ENCODE results near the gene TAF4. TPM values are rescaled to one million over a fixed set of nuclear protein-coding genes. Genes with fewer than 3 reads are reported as not detected.
A peak's percentile ranks its signal among the peaks of the same experiment; 100 is the strongest.
"Not testable (repeated sequence)": the region's sequence is repeated elsewhere in the genome, so short reads cannot be mapped to it uniquely, and the experiment has no call there.

The TAF4 gene
- total RNA-seq, 4 donors from 2014 or later: 18.9 to 93.5 (median 31.0) TPM

GRCh38 chr20:61982191-61982950 lies 83.3 kb downstream of the TAF4 start:
- Histone ChIP-seq H3K9me3 (no peaks in the 10 kb centered on the region), H3K27me3 (no peaks in the 10 kb centered on the region), H3K36me3 (peaks cover 0 to 17% (median 0%) of the 10 kb centered on the region in 3 donors), H3K4me3 (no peak overlapping the region), H3K27ac (no peak overlapping the region), H3K4me1 (no peaks in the 10 kb centered on the region)
- no peak for TF ChIP-seq POLR2A (IDR thresholded peaks at IDR 0.05)
- TF ChIP-seq CTCF (IDR thresholded peaks at IDR 0.05): no peak
- DNase-seq: no peak

GRCh38 chr20:61981691-61982090 lies 84.0 kb downstream of the TAF4 start:
- H3K9me3 ChIP-seq, H3K27ac ChIP-seq, H3K4me1 ChIP-seq, H3K4me3 ChIP-seq, DNase-seq, H3K27me3 ChIP-seq: not testable (repeated sequence)
- peaks cover 0 to 13% (median 0%) of the 10 kb centered on the region in 3 donors for H3K36me3 ChIP-seq

- TF ChIP-seq POLR2A (IDR thresholded peaks at IDR 0.05): no peak
- peak; percentile 7 to 42 (median 38) for TF ChIP-seq CTCF (IDR thresholded peaks at IDR 0.05)
- H3K27me3 ChIP-seq: no peaks in the 10 kb centered on the region
- H3K9me3 ChIP-seq: no peaks in the 10 kb centered on the region
- H3K36me3 ChIP-seq: peaks cover 0 to 19% (median 0%) of the 10 kb centered on the region in 3 donors
- no peaks in the 10 kb centered on the region for H3K4me1 ChIP-seq
- H3K4me3 ChIP-seq: no peak overlapping the region
- no peak overlapping the region for H3K27ac ChIP-seq
- DNase-seq: peak in 1 of 3 donors; percentile 31
Measured at GRCh38 chr20:61980647-61981583, 84.8 kb downstream of the TAF4 start.

GRCh38 chr20:61979701-61980635 lies 85.7 kb downstream of the TAF4 start:
- TF ChIP-seq CTCF (IDR thresholded peaks at IDR 0.05) (no peak), POLR2A (IDR thresholded peaks at IDR 0.05) (no peak)
- Histone ChIP-seq H3K9me3 (no peaks in the 10 kb centered on the region), H3K36me3 (peaks cover 0 to 26% (median 0%) of the 10 kb centered on the region in 3 donors), H3K4me3 (no peak overlapping the region), H3K4me1 (no peaks in the 10 kb centered on the region), H3K27ac (no peak overlapping the region), H3K27me3 (no peaks in the 10 kb centered on the region)
- no peak for DNase-seq

- Histone ChIP-seq H3K9me3 (no peaks in the 10 kb centered on the region), H3K27ac (no peak overlapping the region), H3K36me3 (peaks cover 0 to 31% (median 0%) of the 10 kb centered on the region in 3 donors), H3K27me3 (no peaks in the 10 kb centered on the region), H3K4me1 (no peaks in the 10 kb centered on the region), H3K4me3 (no peak overlapping the region)
- TF ChIP-seq POLR2A (IDR thresholded peaks at IDR 0.05): no peak
- TF ChIP-seq CTCF (IDR thresholded peaks at IDR 0.05): no peak
- DNase-seq: no peak
Measured at GRCh38 chr20:61979090-61979489, 86.6 kb downstream of the TAF4 start.

Data from Peyer's patch (tissue), 4 donors.